ENCODE data around the gene PIGO.

The PIGO gene

GRCh38 chr9:35096035-35096849 is at the start of gene PIGO:
Gene PIGO (minus strand): TSS chr9:35096591. CDS start chr9:35095565, 1,026 bp downstream.
- H3K4me3 ChIP-seq (replicated peaks in 1 of 2; ENCODE audit: low read depth in 2 of 2, low read length in 2 of 2) = peak within 1 kb of the TSS; percentile 98 to 100
- peak; percentile 82 to 87 for DNase-seq (ENCODE audit: low read depth in 2 of 2)
- peak; percentile 96 for TF ChIP-seq CTCF (IDR thresholded peaks at IDR 0.05; ENCODE audit: low read depth, low read length)

- TF ChIP-seq CTCF (IDR thresholded peaks at IDR 0.05; ENCODE audit: low read depth, low read length) = no peak
- no peak for DNase-seq (ENCODE audit: low read depth in 2 of 2)
- H3K4me3 ChIP-seq (replicated peaks in 1 of 2; ENCODE audit: low read depth in 2 of 2, low read length in 2 of 2) = no peak overlapping the region
Observed at GRCh38 chr9:35142037-35142436, 45.6 kb upstream of the PIGO start.

- no peak for TF ChIP-seq CTCF (IDR thresholded peaks at IDR 0.05; ENCODE audit: low read depth, low read length)
- no peak for DNase-seq (ENCODE audit: low read depth in 2 of 2)
- no peak overlapping the region for H3K4me3 ChIP-seq (replicated peaks in 1 of 2; ENCODE audit: low read depth in 2 of 2, low read length in 2 of 2)
Observed at GRCh38 chr9:35140093-35140492, 43.7 kb upstream of the PIGO start.

GRCh38 chr9:35136866-35137265 is 40.5 kb upstream of the PIGO start:
- DNase-seq (ENCODE audit: low read depth in 2 of 2) = no peak
- no peak overlapping the region for H3K4me3 ChIP-seq (replicated peaks in 1 of 2; ENCODE audit: low read depth in 2 of 2, low read length in 2 of 2)
- TF ChIP-seq CTCF (IDR thresholded peaks at IDR 0.05; ENCODE audit: low read depth, low read length) = no peak

- DNase-seq (ENCODE audit: low read depth in 2 of 2) = no peak
- H3K4me3 ChIP-seq (replicated peaks in 1 of 2; ENCODE audit: low read depth in 2 of 2, low read length in 2 of 2) = no peak overlapping the region
- no peak for TF ChIP-seq CTCF (IDR thresholded peaks at IDR 0.05; ENCODE audit: low read depth, low read length)
Observed at GRCh38 chr9:35135988-35136387, 39.6 kb upstream of the PIGO start.

DNA sequence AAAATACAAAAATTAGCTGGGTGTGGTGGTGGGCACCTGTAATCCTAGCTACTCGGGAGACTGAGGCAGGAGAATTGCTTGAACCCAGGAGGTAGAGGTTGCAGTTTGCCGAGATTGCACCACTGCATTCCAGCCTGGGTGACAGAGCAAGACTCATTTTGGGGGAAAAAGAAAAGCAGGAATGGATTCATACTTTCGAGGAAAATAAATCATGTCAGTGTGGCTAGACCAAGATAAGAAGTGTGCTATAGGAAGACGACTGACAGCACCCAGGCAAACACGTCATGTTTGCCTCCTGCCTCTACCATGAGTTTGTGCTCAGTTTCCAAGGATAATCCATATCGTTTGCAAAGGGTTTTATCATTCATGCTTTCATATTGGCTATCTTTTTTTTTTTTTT is 38.5 kb upstream of the PIGO start:
- TF ChIP-seq CTCF (IDR thresholded peaks at IDR 0.05; ENCODE audit: low read depth, low read length) = no peak
- no peak for DNase-seq (ENCODE audit: low read depth in 2 of 2)
- H3K4me3 ChIP-seq (replicated peaks in 1 of 2; ENCODE audit: low read depth in 2 of 2, low read length in 2 of 2) = no peak overlapping the region

Data from cardiac fibroblast (primary cell).